ENCODE measurements around the gene FAM240B.

The FAM240B gene

DNA sequence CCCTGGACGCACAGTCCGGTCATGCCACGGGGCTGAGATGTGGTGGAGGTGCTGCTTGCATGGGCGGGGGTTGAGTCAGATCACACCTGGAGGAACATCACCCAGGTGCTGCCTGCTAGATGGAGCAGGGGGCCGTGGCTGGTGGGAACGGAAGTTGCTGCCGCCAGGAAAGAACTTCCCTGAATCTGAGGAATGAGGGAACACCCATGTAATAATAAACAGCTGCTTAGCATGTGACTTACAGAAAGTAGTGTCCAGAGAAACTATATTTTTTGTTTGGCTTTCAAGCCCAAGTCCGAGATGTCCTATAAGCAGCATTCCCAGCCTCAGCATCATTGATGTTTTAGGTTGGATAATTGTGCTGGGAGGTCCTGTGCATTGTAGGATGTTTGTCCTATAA is 27.1 kb upstream of the FAM240B start:
- TF ChIP-seq, protein P1, sequence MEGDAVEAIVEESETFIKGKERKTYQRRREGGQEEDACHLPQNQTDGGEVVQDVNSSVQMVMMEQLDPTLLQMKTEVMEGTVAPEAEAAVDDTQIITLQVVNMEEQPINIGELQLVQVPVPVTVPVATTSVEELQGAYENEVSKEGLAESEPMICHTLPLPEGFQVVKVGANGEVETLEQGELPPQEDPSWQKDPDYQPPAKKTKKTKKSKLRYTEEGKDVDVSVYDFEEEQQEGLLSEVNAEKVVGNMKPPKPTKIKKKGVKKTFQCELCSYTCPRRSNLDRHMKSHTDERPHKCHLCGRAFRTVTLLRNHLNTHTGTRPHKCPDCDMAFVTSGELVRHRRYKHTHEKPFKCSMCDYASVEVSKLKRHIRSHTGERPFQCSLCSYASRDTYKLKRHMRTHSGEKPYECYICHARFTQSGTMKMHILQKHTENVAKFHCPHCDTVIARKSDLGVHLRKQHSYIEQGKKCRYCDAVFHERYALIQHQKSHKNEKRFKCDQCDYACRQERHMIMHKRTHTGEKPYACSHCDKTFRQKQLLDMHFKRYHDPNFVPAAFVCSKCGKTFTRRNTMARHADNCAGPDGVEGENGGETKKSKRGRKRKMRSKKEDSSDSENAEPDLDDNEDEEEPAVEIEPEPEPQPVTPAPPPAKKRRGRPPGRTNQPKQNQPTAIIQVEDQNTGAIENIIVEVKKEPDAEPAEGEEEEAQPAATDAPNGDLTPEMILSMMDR (IDR thresholded peaks at IDR 0.05; ENCODE audit: low read depth, low read length, missing control alignments): no peak
- no peak overlapping the region for H3K4me3 ChIP-seq (ENCODE audit: low read depth, low read length)
- no peak for DNase-seq (ENCODE audit: low read depth)

- no peak for DNase-seq (ENCODE audit: low read depth)
- TF ChIP-seq, protein P1 (IDR thresholded peaks at IDR 0.05; ENCODE audit: low read depth, low read length, missing control alignments): no peak
- no peak overlapping the region for H3K4me3 ChIP-seq (ENCODE audit: low read depth, low read length)
These were observed 26.4 kb upstream of the FAM240B start for GRCh38 chr9:38746303-38746702.

DNA sequence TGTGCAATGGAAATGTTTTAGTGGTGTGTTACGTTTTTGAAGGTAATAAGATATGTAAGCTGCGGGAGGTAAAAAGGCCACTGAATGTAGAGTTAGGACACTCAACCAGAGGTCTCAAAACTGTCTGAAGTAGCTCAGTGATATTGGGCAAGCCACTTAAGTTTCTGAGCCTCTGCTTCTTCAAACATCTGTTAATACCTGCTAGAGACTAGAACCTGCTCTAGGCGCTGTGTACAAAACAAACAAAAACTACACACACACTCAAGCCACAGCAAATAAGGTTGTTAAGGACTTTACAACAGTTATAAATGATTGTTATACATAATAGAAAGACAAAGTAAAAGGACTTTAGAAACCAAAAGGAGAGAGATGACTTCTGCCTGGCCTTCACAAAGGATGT is 24.6 kb upstream of the FAM240B start:
- DNase-seq (ENCODE audit: low read depth): no peak
- H3K4me3 ChIP-seq (ENCODE audit: low read depth, low read length): no peak overlapping the region
- TF ChIP-seq, protein P1 (IDR thresholded peaks at IDR 0.05; ENCODE audit: low read depth, low read length, missing control alignments): no peak

DNA sequence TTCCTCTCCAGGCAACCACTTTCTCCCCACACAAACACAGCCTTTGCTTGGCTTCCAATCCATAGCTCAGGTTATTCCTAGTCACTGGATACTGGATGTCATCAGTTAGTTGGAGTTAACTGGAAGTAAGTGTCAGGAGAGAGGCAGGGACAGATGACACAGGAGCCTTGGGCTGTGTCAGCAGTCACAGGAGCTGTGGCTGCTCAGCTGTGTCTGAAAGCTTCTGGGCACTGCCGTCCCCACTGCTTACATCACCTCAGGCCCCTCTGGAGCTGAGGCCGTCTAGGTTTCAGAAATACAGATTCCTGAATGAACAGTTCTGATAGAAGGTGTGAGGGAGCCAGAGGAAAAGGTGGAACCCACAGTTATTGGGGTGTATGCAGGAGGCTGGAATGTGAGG is 17.3 kb upstream of the FAM240B start:
- DNase-seq (ENCODE audit: low read depth): no peak
- H3K4me3 ChIP-seq (ENCODE audit: low read depth, low read length): no peak overlapping the region
- TF ChIP-seq, protein P1 (IDR thresholded peaks at IDR 0.05; ENCODE audit: low read depth, low read length, missing control alignments): no peak

- H3K4me3 ChIP-seq (ENCODE audit: low read depth, low read length): no peak overlapping the region
- TF ChIP-seq, protein P1 (IDR thresholded peaks at IDR 0.05; ENCODE audit: low read depth, low read length, missing control alignments): no peak
- no peak for DNase-seq (ENCODE audit: low read depth)
These were observed 14.9 kb upstream of the FAM240B start for GRCh38 chr9:38734831-38735230.

- TF ChIP-seq, protein P1 (IDR thresholded peaks at IDR 0.05; ENCODE audit: low read depth, low read length, missing control alignments): no peak
- no peak for DNase-seq (ENCODE audit: low read depth)
- no peak overlapping the region for H3K4me3 ChIP-seq (ENCODE audit: low read depth, low read length)
These were observed 13.6 kb upstream of the FAM240B start for GRCh38 chr9:38733503-38733902.

GRCh38 chr9:38732885-38733284 is 13.0 kb upstream of the FAM240B start:
- DNase-seq (ENCODE audit: low read depth): no peak
- TF ChIP-seq, protein P1 (IDR thresholded peaks at IDR 0.05; ENCODE audit: low read depth, low read length, missing control alignments): no peak
- H3K4me3 ChIP-seq (ENCODE audit: low read depth, low read length): no peak overlapping the region
